Erythroblast (primary cell): Measurements from ENCODE around the gene NHSL2.

Experiments
- DNase-seq, 2 experiments: peaks; one replicate each; lab custom pipeline; 2025; lab: John Stamatoyannopoulos, UW
- GATA1 ChIP-seq: IDR thresholded peaks from 2 replicates; pipeline ENCODE4 v1.6.1; 2011; ENCODE audit warnings: low read depth, mild to moderate bottlenecking, control low read depth, low read length, moderate library complexity
- POLR2A ChIP-seq: IDR thresholded peaks from 2 replicates; pipeline ENCODE4 v1.6.1; 2011; ENCODE audit warnings: mild to moderate bottlenecking, low read length

Gene NHSL2

DNA sequence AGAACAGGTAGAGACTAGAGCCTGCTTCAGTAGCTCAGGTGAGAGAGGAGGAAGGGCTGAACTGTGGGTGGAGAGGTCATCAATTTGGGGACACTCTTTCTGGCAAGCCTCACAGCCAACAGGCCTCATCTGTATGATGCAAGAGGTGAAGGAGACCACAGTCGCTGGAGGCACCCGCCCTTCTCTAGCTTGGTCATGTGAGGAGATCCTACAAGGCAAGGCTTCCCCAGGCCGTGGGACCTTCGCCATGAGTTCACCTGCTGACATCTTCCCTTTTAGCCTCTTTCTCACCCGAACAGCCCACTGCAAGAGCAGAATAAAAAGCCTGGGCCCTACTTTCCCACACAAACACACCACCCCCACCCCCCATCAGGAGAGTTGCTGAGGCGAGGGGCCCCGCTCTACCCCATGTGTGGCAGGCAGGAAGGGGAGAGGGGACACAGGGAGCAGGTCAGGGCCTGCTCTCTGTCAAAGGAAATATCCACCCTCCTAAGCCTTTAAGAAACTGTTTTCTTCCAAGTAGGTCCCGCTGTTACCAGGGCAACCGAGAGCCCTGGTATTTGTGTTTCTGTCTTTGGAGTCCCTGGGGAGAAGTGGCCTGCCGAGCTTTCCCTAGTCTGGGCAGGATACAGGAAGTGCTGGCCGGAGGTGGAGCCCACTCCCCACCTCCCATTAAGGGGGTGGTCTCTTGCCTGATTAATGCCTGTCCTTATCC, 213.0 kb downstream of the NHSL2 start:
- peak; percentile 39 to 56 for DNase-seq
- TF ChIP-seq POLR2A (no peak), GATA1 (no peak)

DNA sequence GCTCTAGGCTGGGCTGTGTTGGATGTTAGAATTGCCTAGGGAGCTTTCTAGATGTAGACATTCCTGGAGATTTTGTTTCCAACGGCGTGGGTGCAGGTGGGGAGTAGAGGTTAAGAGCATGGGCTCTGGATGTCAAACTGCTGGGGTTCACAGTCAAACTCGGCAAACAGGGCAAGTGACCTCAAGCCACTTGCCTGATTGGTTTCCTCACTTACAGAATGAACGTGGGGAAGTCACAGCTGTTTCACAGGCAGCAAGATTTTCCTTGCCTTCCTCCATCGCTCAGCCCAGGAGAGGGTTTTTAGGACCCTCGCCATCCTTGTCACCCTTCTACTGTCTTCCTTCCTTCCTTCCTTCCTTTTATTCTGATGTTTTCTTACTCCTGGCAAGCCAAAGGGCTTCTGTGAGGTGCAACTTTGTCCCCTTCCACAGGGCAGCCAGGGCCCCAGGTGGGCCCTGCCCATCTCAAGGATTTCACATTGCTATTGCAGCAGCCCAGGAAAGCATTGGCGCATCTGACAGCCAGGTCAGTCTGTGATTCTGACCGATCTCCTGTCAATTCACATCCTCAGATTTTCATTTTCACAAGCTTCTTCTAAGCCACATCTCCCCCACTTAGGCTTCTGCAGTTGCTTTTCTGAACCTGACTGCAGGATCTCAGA, 214.0 kb downstream of the NHSL2 start:
- TF ChIP-seq GATA1 (no peak), POLR2A (no peak)
- DNase-seq: no peak

DNA sequence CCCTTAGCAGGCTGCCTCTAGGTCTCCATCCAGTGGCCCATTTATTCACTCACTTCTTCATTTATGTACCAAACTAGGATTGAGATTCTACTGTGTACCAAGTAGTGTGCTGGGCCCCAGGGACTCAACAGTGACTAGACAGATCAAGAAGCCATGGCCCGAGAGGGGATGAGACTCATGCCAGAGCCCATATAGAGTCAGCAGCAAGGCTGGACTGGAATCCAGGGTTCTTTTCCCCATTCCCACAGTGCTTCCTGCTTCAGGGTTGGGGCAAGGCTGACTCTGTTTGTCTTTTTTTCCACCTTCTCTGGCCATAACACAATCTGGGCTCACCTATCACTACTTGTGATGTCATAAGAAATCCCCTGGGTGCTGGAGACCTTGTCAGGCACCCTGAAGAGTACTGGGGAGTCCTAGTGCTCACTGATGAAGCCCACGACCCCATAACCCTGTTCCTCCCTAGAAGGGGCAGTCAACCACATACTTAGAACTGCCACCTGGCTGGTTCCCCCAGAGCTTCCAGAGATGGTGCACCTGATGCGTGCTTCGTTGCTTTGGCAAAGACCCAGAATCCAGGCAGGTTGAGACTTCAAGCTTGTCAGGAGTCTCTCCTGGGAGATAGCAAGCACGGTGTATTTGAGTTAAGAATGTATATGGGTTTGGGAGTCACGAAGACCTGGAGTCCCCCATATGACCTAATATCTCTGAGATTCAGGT, 214.8 kb downstream of the NHSL2 start:
- no peak for TF ChIP-seq GATA1
- TF ChIP-seq POLR2A: no peak

GRCh38 chrX:72126048-72126415, 215.4 kb downstream of the NHSL2 start:
- no peak for TF ChIP-seq GATA1
- TF ChIP-seq POLR2A: no peak
- peak in 1 of 2 experiments; percentile 11 for DNase-seq

More for the DNA sequence above, 214.8 kb downstream of the NHSL2 start:
- peak; percentile 2 for DNase-seq

- DNase-seq: peak; percentile 80 to 87
- no peak for TF ChIP-seq GATA1
- TF ChIP-seq POLR2A: no peak
Measured at GRCh38 chrX:72126539-72127140, 216.0 kb downstream of the NHSL2 start.

DNA sequence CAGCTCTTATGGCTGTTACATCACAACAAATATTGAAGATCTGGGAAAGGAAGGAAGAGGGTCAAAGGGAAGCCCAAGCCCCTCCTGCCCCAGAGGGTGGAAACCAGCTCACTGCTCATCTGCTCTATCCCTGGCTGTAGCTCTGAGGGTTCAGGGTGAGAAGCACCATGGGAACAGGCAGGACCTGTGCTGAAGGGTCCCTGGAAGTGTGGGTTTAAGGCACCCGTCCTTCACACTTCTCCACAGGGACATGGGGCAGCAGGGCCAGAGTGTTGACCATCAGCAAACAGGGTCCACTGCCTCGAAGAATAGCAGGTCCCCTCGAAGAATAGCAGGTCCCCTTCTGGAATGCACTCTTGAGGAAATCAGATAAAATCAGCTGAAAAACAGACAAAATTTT, 216.7 kb downstream of the NHSL2 start:
- TF ChIP-seq GATA1 (no peak), POLR2A (no peak)
- peak in 1 of 2 experiments; percentile 1 for DNase-seq

- DNase-seq: no peak
- no peak for TF ChIP-seq POLR2A
- no peak for TF ChIP-seq GATA1
Measured at GRCh38 chrX:72128183-72128834, 217.7 kb downstream of the NHSL2 start.

DNA sequence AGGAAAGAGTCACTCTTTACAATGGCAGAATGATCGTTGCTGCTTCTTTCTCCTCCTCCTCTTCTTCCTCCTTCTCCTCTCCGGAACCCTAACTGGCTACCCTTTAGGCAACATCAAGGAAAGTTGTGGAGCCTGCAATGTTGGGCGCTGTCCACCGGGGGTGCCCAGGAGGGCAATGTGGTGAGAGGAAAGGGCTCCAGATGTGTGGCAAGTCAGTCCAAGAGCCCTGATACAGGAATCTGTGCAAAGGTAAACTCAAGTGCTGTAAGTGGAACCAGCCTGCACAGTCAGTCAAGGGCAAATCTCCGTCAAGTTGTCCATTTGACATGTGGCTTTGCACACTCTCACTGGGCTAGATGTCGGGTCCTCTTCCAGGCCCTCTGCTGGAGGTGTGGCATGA, 218.2 kb downstream of the NHSL2 start:
- no peak for TF ChIP-seq POLR2A
- peak; percentile 16 to 34 for DNase-seq

- no peak for DNase-seq
- no peak for TF ChIP-seq GATA1
- no peak for TF ChIP-seq POLR2A
Measured at GRCh38 chrX:72129661-72130060, 219.0 kb downstream of the NHSL2 start.

DNA sequence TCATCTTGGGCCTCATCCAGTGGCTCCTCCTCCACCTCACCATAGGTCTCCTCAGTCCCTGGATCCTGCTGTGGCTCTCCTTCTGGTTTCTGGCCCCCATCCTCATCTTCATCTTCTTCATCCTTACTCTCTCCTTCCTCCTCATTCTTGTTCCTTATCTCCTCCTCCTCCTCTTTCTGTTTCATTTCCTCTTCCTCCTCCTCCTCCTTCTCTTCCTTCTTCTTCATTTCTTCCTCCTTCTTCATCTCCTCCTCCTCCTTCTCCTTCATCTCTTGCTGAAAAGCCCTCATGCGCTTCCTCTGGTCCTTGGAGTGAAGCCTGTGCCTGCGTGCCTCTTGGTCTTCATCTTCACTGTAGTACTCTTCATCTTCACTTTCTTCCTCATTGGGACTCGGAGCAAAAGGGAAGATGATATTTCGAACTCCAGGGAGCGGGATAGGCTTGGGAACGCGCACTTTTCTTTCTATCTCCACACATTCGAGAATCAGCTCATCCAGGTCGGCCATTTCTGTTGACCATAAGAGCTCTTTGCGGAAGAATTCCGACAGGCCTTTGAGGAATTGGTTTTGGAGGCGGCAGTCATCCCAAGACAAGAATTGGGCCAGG, 219.6 kb downstream of the NHSL2 start:
- no peak for DNase-seq
- no peak for TF ChIP-seq POLR2A
- TF ChIP-seq GATA1: no peak

- TF ChIP-seq GATA1: no peak
- TF ChIP-seq POLR2A: no peak
- DNase-seq: no peak
Measured at GRCh38 chrX:72130762-72131250, 220.2 kb downstream of the NHSL2 start.

GRCh38 chrX:72131317-72132294, 221.0 kb downstream of the NHSL2 start, which contains the start of gene RTL5:
RTL5 (minus strand) TSS chrX:72131915.
- TF ChIP-seq POLR2A (no peak), GATA1 (no peak)
- DNase-seq: peak; percentile 64 to 67
